ENCODE results near the gene ZNF292.
"Not testable (repeated sequence)": the region's sequence is repeated elsewhere in the genome, so short reads cannot be mapped to it uniquely, and the experiment has no call there.

Gene ZNF292

GRCh38 chr6:87282743-87283142 is 127.4 kb downstream of the ZNF292 start:
- DNase-seq = no peak

GRCh38 chr6:87283461-87283860 is 128.1 kb downstream of the ZNF292 start:
- no peak for DNase-seq

GRCh38 chr6:87287251-87287650 is 131.9 kb downstream of the ZNF292 start:
- no peak for DNase-seq

- no peak for DNase-seq
Observed at GRCh38 chr6:87289571-87289970, 134.2 kb downstream of the ZNF292 start.

GRCh38 chr6:87291883-87292282 is 136.5 kb downstream of the ZNF292 start:
- DNase-seq = no peak

GRCh38 chr6:87293526-87293925 is 138.2 kb downstream of the ZNF292 start:
- DNase-seq = no peak

GRCh38 chr6:87297119-87297518 is 141.8 kb downstream of the ZNF292 start:
- DNase-seq = no peak

- not testable (repeated sequence) for DNase-seq
Observed at GRCh38 chr6:87301277-87301676, 145.9 kb downstream of the ZNF292 start.

- no peak for DNase-seq
Observed at GRCh38 chr6:87308970-87309369, 153.6 kb downstream of the ZNF292 start.

GRCh38 chr6:87312860-87313259 is 157.5 kb downstream of the ZNF292 start:
- no peak for DNase-seq
